ENCODE data around the gene SMARCA2.

DNA sequence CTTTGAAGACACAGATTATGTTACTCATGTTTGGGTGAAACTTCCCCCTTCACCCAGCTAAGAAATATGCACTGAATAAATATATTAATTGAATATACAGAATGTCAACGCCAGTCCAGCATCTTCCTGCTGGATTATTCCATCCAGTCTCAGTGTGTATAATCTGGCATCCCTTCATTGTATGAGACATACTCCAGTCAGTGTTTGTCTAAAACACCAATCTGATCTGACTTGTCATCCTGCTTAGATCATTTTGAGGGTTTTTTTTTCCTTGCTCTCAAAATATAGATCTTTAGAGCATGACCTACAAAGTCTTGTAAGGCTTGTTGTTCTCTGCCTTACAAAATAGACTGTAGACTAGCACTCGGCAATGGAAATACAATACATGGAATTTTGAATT, 195.1 kb downstream of the SMARCA2 start:
- TF ChIP-seq POLR2A (IDR thresholded peaks at IDR 0.05; ENCODE audit: low read depth, low read length) (no peak), SPI1 (IDR thresholded peaks at IDR 0.05; ENCODE audit: low read depth, low read length) (no peak), POLR2AphosphoS5 (IDR thresholded peaks at IDR 0.05; ENCODE audit: low read depth, low read length) (no peak)

Data from GM12891 (cell line).